Mesenchymal stem cell (in vitro differentiated cells and primary cell): ENCODE measurements around the gene RCOR3.

Experiments used
- DNase-seq: peaks from one replicate; pipeline ENCODE4 v3.0.0-alpha.2; 2013
- H2AFZ ChIP-seq: one replicate; pipeline ENCODE4 v1.6.1; 2013; ENCODE audit warnings: low read depth, mild to moderate bottlenecking, control low read depth, inconsistent platforms, low read length, moderate library complexity
- H2AK5ac ChIP-seq: 2 replicates; pipeline ENCODE4 v1.6.1; 2013; ENCODE audit warnings: low read length, moderate library complexity, mild to moderate bottlenecking, inconsistent platforms; ENCODE audit not compliant: severe bottlenecking
- H2BK120ac ChIP-seq: one replicate; pipeline ENCODE4 v1.6.1; 2013; ENCODE audit warnings: low read depth, mild to moderate bottlenecking, inconsistent platforms, low read length, moderate library complexity
- H2BK12ac ChIP-seq, 2 experiments: one replicate each; pipeline ENCODE4 v1.6.1; 2013; ENCODE audit warnings: inconsistent platforms in 2 of 2, low read length in 2 of 2, mild to moderate bottlenecking in 2 of 2, moderate library complexity in 2 of 2, control low read depth in 1 of 2
- H2BK15ac ChIP-seq: one replicate; pipeline ENCODE4 v1.6.1; 2013; ENCODE audit warnings: mild to moderate bottlenecking, low read depth, inconsistent platforms; ENCODE audit not compliant: poor library complexity, severe bottlenecking
- H2BK5ac ChIP-seq: 2 replicates; pipeline ENCODE4 v1.6.1; 2013; ENCODE audit warnings: low read depth, mild to moderate bottlenecking, low read length, control low read depth, inconsistent platforms; ENCODE audit not compliant: poor library complexity, severe bottlenecking
- H3K14ac ChIP-seq, 2 experiments: one replicate each; pipeline ENCODE4 v1.6.1; 2013; ENCODE audit warnings: inconsistent platforms in 2 of 2, low read length in 2 of 2, control low read depth in 1 of 2, mild to moderate bottlenecking in 1 of 2, moderate library complexity in 1 of 2
- H3K18ac ChIP-seq, 2 experiments: one replicate each; pipeline ENCODE4 v1.6.1; 2013; ENCODE audit warnings: inconsistent platforms in 2 of 2, low read length in 2 of 2, control low read depth in 1 of 2, low read depth in 1 of 2, mild to moderate bottlenecking in 1 of 2
- H3K23ac ChIP-seq, 2 experiments: one replicate each; pipeline ENCODE4 v1.6.1; 2013; ENCODE audit warnings: inconsistent platforms in 2 of 2, low read length in 2 of 2, mild to moderate bottlenecking in 2 of 2, moderate library complexity in 2 of 2, control low read depth in 1 of 2
- H3K27ac ChIP-seq: 2 replicates; pipeline ENCODE4 v1.5.1; 2013; ENCODE audit warnings: mild to moderate bottlenecking, moderate library complexity, low read length, control low read depth, inconsistent platforms; ENCODE audit not compliant: poor library complexity, severe bottlenecking
- H3K27me3 ChIP-seq, 2 experiments: 2 replicates each; pipeline versions ENCODE4 v1.6.1 to v1.7.0; 2013; ENCODE audit warnings: low read length in 2 of 2, mild to moderate bottlenecking in 2 of 2, moderate library complexity in 2 of 2, control low read depth in 1 of 2, inconsistent platforms in 1 of 2; ENCODE audit not compliant: control insufficient read depth in 1 of 2, insufficient read depth in 1 of 2
- H3K36me3 ChIP-seq, 2 experiments: 2 replicates each; pipeline versions ENCODE4 v1.6.1 to v1.7.0; 2013; ENCODE audit warnings: low read length in 2 of 2, control low read depth in 1 of 2, inconsistent platforms in 1 of 2, low read depth in 1 of 2, mild to moderate bottlenecking in 1 of 2; ENCODE audit not compliant: insufficient read depth in 2 of 2, control insufficient read depth in 1 of 2
- H3K4ac ChIP-seq, 2 experiments: one replicate each; pipeline ENCODE4 v1.6.1; 2013; ENCODE audit warnings: inconsistent platforms in 2 of 2, low read length in 2 of 2, mild to moderate bottlenecking in 2 of 2, moderate library complexity in 2 of 2, control low read depth in 1 of 2, low read depth in 1 of 2
- H3K4me1 ChIP-seq: 2 replicates; pipeline ENCODE4 v1.6.1; 2013; ENCODE audit warnings: low read depth, low read length, control low read depth; ENCODE audit not compliant: control insufficient read depth, insufficient read depth
- H3K4me2 ChIP-seq: 2 replicates; pipeline ENCODE4 v1.6.1; 2013; ENCODE audit warnings: low read length, mild to moderate bottlenecking, inconsistent platforms; ENCODE audit not compliant: poor library complexity, severe bottlenecking
- H3K4me3 ChIP-seq, 2 experiments: 2 replicates each; pipeline versions ENCODE4 v1.5.1 to v1.7.0; 2013; ENCODE audit warnings: low read length in 2 of 2, mild to moderate bottlenecking in 2 of 2, control low read depth in 1 of 2, low read depth in 1 of 2; ENCODE audit not compliant: insufficient read depth in 1 of 2
- H3K79me1 ChIP-seq: replicated peaks from 2 replicates; pipeline ENCODE4 v1.6.1; 2013; ENCODE audit warnings: mild to moderate bottlenecking, control low read depth, low read length, inconsistent platforms; ENCODE audit not compliant: poor library complexity, severe bottlenecking
- H3K9ac ChIP-seq: 2 replicates; pipeline ENCODE4 v1.7.0; 2013; ENCODE audit warnings: mild to moderate bottlenecking, low read length, moderate library complexity
- H3K9me3 ChIP-seq: 2 replicates; pipeline ENCODE4 v1.7.0; 2013; ENCODE audit warnings: mild to moderate bottlenecking, low read length; ENCODE audit not compliant: control insufficient read depth
- H4K8ac ChIP-seq: one replicate; pipeline ENCODE4 v1.6.1; 2013; ENCODE audit warnings: inconsistent platforms, mild to moderate bottlenecking, low read length, moderate library complexity
- H4K91ac ChIP-seq: one replicate; pipeline ENCODE4 v1.6.1; 2013; ENCODE audit warnings: mild to moderate bottlenecking, low read length, inconsistent platforms
- WGBS: methylation state at CpG from one replicate; pipeline ENCODE4 v1.1.7; 2013; ENCODE audit warnings: mixed read lengths; 5-methylcytosine and 5-hydroxymethylcytosine counted together

RCOR3 gene

DNA sequence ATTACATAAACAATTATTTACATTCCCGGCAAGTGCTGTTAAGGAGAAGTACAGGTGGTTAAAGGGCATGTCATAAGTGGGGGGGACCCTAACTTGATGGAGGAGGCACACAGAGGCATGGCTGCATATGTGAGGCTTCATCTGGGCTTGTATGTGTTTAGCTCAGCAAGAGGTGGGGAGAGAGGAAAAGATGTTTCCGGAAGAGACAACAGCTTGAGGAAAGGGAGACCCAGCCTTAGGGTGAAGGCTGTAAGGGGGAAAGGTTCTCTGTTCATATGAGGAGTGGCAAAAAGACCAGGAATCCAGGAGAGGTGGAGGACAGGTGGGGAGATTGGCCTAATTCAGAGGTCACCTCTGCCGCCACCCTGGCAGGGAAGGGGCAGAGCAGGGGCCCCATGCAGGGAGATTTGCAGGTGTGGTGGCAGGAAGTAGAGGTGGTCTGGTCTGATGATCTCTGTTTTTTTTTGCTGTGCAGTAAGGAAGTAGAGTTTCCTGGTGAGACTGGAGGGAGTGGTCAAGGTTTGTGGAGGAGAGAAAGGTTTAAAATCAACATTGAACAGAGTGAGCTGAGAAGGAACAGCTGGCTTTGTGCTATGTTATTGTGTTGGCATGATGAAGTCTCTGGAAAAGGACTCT lies 76.5 kb downstream of the RCOR3 start:
- H2BK15ac ChIP-seq: no peak overlapping the region
- no peak overlapping the region for H2AFZ ChIP-seq
- no peak overlapping the region for H3K4ac ChIP-seq
- no peak overlapping the region for H3K9ac ChIP-seq
- no peaks in the 10 kb centered on the region for H3K9me3 ChIP-seq
- H3K18ac ChIP-seq: no peak overlapping the region
- peaks cover 9% of the 10 kb centered on the region for H3K4me1 ChIP-seq
- peaks cover 0 to 7% of the 10 kb centered on the region in 2 experiments for H3K36me3 ChIP-seq
- 83% methylated on average over 3 of the region's 3 CpGs for WGBS
- no peak overlapping the region for H2BK120ac ChIP-seq
- H3K27ac ChIP-seq: no peak overlapping the region
- no peak overlapping the region for H3K23ac ChIP-seq
- H2BK12ac ChIP-seq: no peak overlapping the region
- H3K27me3 ChIP-seq: peaks cover 0 to 4% of the 10 kb centered on the region in 2 experiments
- no peak overlapping the region for H2AK5ac ChIP-seq
- peaks cover 47% of the 10 kb centered on the region for H3K79me1 ChIP-seq
- no peak overlapping the region for H3K4me2 ChIP-seq
- H2BK5ac ChIP-seq: no peak overlapping the region
- H4K8ac ChIP-seq: no peak overlapping the region
- H3K4me3 ChIP-seq: no peak overlapping the region
- H4K91ac ChIP-seq: no peak overlapping the region
- H3K14ac ChIP-seq: no peak overlapping the region
- DNase-seq: no peak

DNA sequence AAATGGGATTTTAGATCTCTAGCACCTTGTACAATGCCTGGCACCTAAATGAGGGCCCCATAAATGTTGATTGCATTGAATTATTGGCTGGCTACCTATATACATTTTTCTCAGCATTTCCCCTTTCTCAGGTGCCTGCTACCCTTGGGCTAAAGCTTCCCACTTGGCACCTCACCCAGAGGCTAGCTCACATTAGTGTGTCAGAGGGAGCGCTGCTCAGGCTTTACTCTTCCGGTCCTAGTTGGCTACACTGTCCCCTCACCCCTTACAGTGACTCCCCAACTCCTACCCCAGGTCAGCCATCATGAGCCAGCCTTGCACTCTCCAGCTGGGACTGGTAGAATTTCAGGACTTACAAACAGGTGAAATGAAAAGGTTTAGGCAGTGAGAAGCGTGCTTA lies 77.0 kb downstream of the RCOR3 start:
- H3K4me3 ChIP-seq: no peak overlapping the region
- H3K9me3 ChIP-seq: no peaks in the 10 kb centered on the region
- H2BK120ac ChIP-seq: no peak overlapping the region
- no peak overlapping the region for H3K23ac ChIP-seq
- H4K91ac ChIP-seq: no peak overlapping the region
- H3K9ac ChIP-seq: no peak overlapping the region
- DNase-seq: no peak
- H4K8ac ChIP-seq: no peak overlapping the region
- H3K14ac ChIP-seq: no peak overlapping the region
- WGBS: 95% methylated on average over 3 of the region's 3 CpGs
- H3K27ac ChIP-seq: no peak overlapping the region
- no peak overlapping the region for H2AK5ac ChIP-seq
- no peak overlapping the region for H3K4me2 ChIP-seq
- H3K79me1 ChIP-seq: peaks cover 47% of the 10 kb centered on the region
- no peak overlapping the region for H2AFZ ChIP-seq
- H3K4ac ChIP-seq: no peak overlapping the region
- no peak overlapping the region for H2BK15ac ChIP-seq
- H3K4me1 ChIP-seq: peaks cover 9% of the 10 kb centered on the region
- no peak overlapping the region for H2BK12ac ChIP-seq
- no peak overlapping the region for H3K18ac ChIP-seq
- H2BK5ac ChIP-seq: no peak overlapping the region
- H3K27me3 ChIP-seq: peaks cover 0 to 4% of the 10 kb centered on the region in 2 experiments
- H3K36me3 ChIP-seq: peaks cover 0 to 7% of the 10 kb centered on the region in 2 experiments

DNA sequence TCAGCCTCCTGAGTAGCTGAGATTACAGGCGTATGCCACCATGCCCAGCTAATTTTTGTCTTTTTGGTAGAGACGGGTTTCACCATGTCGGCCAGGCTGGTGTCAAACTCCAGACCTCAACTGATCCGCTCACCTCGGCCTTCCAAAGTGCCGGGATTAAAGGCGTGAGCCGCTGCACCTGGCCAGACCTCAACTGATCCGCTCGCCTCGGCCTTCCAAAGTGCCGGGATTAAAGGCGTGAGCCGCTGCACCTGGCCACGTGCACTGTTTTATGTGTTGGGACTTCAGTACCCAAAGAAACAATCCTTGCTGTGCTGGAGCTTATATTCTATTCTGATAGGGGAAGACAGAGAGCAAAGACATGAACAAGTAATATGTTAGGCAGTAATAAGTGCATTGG lies 77.6 kb downstream of the RCOR3 start:
- Histone ChIP-seq H3K9me3 (no peaks in the 10 kb centered on the region), H3K18ac (no peak overlapping the region), H3K4me3 (no peak overlapping the region), H3K4ac (no peak overlapping the region), H2BK5ac (no peak overlapping the region), H3K23ac (no peak overlapping the region), H2BK120ac (no peak overlapping the region), H2BK15ac (no peak overlapping the region), H4K8ac (no peak overlapping the region), H3K4me1 (peaks cover 9% of the 10 kb centered on the region), H3K27ac (no peak overlapping the region), H2AFZ (no peak overlapping the region), H3K4me2 (no peak overlapping the region), H3K36me3 (peaks cover 0 to 7% of the 10 kb centered on the region in 2 experiments), H3K27me3 (peaks cover 0 to 4% of the 10 kb centered on the region in 2 experiments), H4K91ac (no peak overlapping the region), H2AK5ac (no peak overlapping the region), H3K14ac (peak overlapping the region in 1 of 2 experiments; percentile 14), H3K79me1 (peaks cover 49% of the 10 kb centered on the region), H2BK12ac (no peak overlapping the region), H3K9ac (no peak overlapping the region)
- DNase-seq: no peak
- 97% methylated on average over 15 of the region's 15 CpGs for WGBS

DNA sequence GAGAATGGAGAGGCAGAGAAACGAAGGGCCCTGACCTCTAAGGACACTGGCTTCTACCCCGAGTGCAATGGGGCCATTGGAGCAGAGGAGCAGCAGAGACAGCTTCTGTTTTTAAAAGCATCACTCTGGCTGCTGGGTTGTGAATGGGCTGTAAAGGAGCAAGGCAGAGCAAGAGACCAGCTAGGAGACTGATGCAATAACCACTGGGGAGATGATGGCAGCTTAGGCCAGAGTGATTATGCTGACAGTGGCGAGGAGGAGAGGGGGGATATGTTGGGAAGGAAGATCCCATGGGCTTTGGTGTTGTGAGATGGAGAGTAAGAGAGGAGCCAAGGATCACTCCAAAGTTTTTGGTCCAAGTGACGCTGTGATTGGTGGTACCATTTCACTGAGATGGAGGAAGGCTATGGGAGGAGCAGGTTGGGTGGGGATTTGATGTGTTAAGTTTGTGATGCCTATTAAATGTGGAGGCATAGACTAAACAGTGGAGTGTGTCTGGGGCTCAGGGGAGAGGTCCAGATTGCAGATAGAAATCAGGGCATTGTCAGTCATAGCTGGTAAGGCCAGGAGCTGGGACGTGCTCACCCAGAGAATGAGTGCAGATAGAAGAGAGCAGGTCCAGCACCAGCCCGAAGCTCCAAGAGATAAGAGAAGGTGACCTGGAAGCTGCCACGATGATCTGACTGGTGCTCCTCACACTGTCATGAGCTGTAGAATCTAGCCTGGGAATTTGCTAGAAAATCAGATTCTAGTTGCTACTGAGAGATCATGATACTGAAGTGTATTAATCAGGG lies 78.5 kb downstream of the RCOR3 start:
- no peak for DNase-seq
- 93% methylated on average over 7 of the region's 7 CpGs for WGBS
- H3K9me3 ChIP-seq: no peaks in the 10 kb centered on the region
- no peak overlapping the region for H3K18ac ChIP-seq
- no peak overlapping the region for H2AFZ ChIP-seq
- H3K23ac ChIP-seq: no peak overlapping the region
- H3K4me3 ChIP-seq: no peak overlapping the region
- H3K14ac ChIP-seq: peak overlapping the region in 1 of 2 experiments; percentile 11
- peaks cover 47% of the 10 kb centered on the region for H3K79me1 ChIP-seq
- H3K4ac ChIP-seq: no peak overlapping the region
- no peak overlapping the region for H4K91ac ChIP-seq
- no peak overlapping the region for H2BK12ac ChIP-seq
- no peak overlapping the region for H2AK5ac ChIP-seq
- H3K36me3 ChIP-seq: peaks cover 0 to 7% of the 10 kb centered on the region in 2 experiments
- no peak overlapping the region for H3K9ac ChIP-seq
- H3K4me1 ChIP-seq: peaks cover 7% of the 10 kb centered on the region
- H3K4me2 ChIP-seq: no peak overlapping the region
- H2BK5ac ChIP-seq: no peak overlapping the region
- peaks cover 0 to 4% of the 10 kb centered on the region in 2 experiments for H3K27me3 ChIP-seq
- H4K8ac ChIP-seq: no peak overlapping the region
- no peak overlapping the region for H3K27ac ChIP-seq
- no peak overlapping the region for H2BK120ac ChIP-seq
- H2BK15ac ChIP-seq: no peak overlapping the region
